ENCODE data around the gene KIF15. TPM values are rescaled to one million over a fixed set of nuclear protein-coding genes. Genes with fewer than 3 reads are reported as not detected.

Gene KIF15
- total RNA-seq, 2 donors from 2014 or later = 0.19 to 0.65 TPM

- intact Hi-C loops (cut with DNase I) = no loop called here
- no peak for DNase-seq (ENCODE audit: low spot score)
These were observed 106.0 kb downstream of the KIF15 start for GRCh38 chr3:44867421-44868111.

DNA sequence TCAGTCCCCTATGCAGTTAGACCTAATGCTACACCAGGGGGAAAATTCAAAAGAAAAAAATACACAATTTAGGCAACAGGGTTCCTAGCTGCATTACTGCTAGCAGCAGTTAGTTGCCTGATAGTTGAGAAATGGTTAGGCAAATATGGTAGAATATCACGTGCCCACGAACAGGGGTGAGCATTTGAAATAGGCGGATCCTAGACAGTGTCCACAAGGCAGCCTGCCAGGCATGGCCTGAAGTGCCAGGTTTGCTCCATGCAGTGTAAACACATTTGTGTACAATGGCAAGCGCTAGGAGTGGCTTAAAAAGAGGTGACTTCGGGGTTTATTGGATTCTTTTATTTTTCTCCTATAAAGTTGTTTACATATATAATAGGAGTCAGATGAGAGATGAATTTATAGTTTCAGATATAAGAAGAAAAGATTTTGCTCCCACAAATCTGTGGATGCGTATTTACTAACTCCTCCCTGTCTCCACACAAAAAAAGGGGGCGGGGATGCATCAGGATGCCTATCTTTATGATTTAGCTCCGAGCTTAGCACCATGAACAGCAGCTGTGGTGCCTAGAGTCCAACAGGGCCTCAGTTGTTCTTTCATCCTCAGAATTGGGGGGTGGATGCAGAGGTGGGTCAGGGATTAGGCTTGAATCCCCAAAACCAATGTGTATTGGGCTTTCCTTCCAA is 108.9 kb downstream of the KIF15 start:
- no peak for DNase-seq (ENCODE audit: low spot score)
- intact Hi-C loops (cut with DNase I) = no loop called here

DNA sequence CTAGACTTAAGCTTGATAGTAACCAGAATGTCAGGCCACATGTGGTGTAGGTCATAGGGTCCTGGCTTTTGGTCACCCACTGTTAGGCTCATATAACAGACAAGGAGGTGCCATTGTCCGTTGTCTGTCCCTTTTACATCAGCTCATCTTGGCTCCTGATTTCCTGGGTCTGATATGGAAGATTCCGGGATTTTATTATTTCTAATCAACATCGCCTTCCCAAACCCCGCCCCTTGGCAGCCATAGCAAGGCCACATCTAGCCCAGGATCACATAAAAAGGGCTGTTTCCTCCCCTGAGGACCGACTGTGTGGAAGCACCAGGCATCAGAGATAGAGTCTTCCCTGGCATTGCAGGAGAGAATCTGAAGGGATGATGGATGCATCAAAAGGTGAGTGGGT is 112.7 kb downstream of the KIF15 start, which contains the start of gene TGM4:
Gene TGM4 (plus strand): TSS at position 301 of the 400 bp plus-strand sequence. CDS start 71 bp downstream, at position 372.
- intact Hi-C loops (cut with DNase I) = no loop called here
- no peak for DNase-seq (ENCODE audit: low spot score)

DNA sequence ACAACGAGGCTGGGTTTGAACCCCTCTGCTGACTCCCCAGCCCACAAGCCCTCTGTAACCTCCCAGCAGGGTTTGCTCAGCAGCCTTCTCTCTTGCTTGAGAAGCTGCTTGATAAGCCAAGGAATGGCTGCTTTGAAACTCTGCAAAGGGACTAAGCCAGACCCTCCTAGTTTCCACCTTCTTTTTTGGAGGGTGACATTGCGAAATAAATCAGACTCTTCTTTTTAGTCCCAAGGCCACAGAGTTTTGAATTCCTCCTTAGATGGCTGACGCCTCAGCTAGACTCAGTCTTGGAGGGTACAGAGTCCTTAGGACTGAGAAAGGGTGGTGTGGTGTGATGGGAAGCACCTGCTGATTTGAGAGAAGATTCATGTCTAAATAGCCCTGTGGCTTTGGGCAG is 114.0 kb downstream of the KIF15 start:
- DNase-seq (ENCODE audit: low spot score) = no peak
- intact Hi-C loops (cut with DNase I) = no loop called here

DNA sequence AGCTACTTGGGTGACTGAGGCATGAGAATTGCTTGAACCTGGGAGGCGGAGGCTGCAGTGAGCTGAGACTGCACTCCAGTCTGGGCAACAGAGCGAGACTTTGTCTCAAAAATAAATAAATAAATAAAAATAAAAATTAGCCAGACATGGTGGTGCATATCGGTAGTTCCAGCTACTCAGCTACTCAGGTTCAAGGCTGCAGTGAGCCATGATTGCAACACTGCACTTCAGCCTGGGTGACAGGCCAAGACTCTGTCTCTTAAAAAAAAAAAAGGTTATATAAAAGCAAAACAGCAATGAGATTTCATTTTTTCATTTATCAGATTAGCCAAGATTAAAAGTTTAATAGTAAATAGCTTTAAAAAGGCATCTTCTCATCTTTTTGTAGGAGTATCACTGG is 115.7 kb downstream of the KIF15 start:
- no peak for DNase-seq (ENCODE audit: low spot score)
- intact Hi-C loops (cut with DNase I) = no loop called here

- intact Hi-C loops (cut with DNase I) = no loop called here
- DNase-seq (ENCODE audit: low spot score) = no peak
These were observed 118.7 kb downstream of the KIF15 start for GRCh38 chr3:44880284-44880683.

DNA sequence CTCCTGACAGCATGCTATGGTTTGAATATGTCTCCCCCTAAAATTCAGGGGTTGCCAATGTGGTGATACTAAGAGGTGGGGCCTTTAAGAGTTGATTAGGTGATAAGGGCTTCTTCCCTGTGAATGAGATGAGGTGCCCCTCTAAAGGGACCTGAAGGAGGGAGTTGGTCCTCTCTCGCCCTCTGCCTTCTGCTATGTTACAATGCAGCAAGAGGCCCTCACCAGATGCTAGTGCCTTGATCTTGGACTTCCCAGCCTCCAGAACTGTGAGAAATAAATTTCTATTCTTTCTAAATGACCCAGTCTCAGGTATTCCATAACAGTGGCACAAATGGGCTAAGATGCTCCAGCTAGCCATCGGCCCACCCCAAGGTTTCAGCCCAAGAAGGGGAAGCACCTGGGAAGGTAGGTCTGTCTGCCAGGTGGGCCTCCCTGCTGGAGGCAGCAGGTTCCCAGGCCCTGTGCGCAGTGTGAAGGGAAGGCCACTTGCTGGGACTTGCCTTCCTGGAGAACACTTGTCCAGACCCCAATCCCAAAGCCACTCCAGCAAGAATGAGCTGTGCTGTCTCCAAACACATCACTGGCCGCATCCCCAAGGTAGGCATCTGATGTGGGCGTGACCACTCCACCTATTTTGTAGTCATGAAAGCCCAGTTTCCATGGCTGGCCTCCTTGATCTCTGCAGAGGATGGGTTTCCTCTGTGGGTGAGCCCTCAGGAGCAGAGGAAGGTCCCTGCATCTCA is 121.8 kb downstream of the KIF15 start:
- intact Hi-C loops (cut with DNase I) = no loop called here
- no peak for DNase-seq (ENCODE audit: low spot score)

DNA sequence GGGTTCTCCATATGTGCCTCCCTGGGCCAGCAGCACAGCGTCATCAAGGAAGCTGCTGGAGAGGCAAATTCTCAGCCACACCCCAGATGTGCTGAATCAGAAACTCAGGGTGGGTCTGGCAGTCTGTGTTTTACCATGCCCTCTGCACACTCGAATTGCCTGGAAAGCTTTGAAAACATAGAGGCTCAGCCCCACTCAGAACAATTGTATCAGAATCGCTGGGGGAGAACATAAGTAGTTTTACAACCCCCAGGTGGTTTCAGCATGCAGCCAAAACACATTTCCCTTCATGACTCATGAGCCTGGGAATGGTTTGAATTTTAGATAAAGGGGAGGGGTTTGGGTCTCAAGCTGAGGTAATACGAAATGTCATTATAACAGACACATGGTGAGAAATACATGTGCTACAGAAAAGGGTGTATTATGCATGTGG is 122.4 kb downstream of the KIF15 start:
- intact Hi-C loops (cut with DNase I) = no loop called here

DNA sequence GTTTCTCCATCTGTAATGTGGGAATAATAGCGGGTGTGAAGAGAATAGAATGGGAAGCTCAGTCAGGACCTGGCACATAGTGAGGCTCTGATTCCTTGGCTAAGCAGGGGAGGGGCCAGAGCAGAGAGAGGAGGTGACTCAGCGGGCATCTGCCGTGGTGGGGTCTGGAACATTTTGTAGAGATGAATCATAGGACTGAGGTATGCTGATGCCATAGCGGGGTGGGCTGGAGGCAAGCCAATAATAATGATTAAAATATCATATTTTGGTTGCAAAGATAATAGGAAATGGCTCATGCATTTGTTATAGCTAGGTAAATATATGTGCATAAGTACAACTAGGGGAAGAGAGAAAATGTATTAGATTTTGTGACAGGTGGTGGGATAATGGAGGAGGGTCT is 124.0 kb downstream of the KIF15 start:
- DNase-seq (ENCODE audit: low spot score) = no peak
- intact Hi-C loops (cut with DNase I) = no loop called here

More for the DNA sequence above, 122.4 kb downstream of the KIF15 start:
- no peak for DNase-seq (ENCODE audit: low spot score)

GRCh38 chr3:44886561-44886960 is 125.0 kb downstream of the KIF15 start:
- no peak for DNase-seq (ENCODE audit: low spot score)
- intact Hi-C loops (cut with DNase I) = no loop called here

- DNase-seq (ENCODE audit: low spot score) = no peak
- intact Hi-C loops (cut with DNase I) = no loop called here
These were observed 125.5 kb downstream of the KIF15 start for GRCh38 chr3:44887101-44887500.

- DNase-seq (ENCODE audit: low spot score) = no peak
- intact Hi-C loops (cut with DNase I) = no loop called here
These were observed 128.7 kb downstream of the KIF15 start for GRCh38 chr3:44890258-44890657.

- no peak for DNase-seq (ENCODE audit: low spot score)
- intact Hi-C loops (cut with DNase I) = no loop called here
These were observed 129.3 kb downstream of the KIF15 start for GRCh38 chr3:44890852-44891251.

GRCh38 chr3:44892689-44893088 is 131.1 kb downstream of the KIF15 start:
- intact Hi-C loops (cut with DNase I) = no loop called here
- DNase-seq (ENCODE audit: low spot score) = no peak

DNA sequence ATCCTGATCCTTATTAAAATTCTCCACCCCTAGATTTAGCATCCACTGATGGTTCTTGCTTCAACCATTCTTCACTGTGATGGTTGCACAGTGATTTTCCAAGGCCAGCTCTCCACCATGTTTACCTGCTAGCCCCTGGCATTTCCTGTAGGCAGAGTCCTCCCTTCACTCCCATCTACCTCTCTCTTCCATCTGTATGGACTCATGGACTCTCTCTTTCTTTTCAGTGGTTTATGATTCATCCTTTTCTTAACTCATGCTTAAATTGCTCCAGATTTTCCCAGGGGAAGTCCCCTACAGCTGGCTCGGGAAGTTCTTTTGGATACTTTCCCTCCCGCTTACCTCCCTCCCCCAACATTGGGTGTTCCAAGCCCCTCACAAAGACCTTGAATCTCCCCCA is 131.5 kb downstream of the KIF15 start:
- intact Hi-C loops (cut with DNase I) = no loop called here
- DNase-seq (ENCODE audit: low spot score) = no peak

DNA sequence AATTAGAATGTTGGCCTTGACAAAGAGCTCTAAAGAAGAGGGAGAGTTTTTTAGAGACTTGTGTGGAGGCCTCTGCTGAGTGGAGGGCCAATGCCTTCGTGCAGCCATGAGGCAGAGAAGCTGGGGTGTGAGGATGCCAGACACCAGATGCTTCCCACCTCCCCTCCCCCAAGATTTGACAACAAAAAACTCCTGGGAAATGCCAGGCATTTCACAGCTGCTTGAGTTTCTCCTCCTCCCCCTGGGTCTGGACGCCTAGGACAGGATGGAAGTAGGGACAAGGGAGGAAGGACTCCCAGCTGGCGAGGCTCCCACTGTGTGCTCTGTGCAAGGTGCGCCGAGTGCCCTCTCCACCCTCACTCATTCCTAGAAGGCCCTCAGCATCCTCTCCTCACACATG is 132.9 kb downstream of the KIF15 start:
- DNase-seq (ENCODE audit: low spot score) = no peak
- intact Hi-C loops (cut with DNase I) = no loop called here

GRCh38 chr3:44896440-44896839 is 134.8 kb downstream of the KIF15 start:
- DNase-seq (ENCODE audit: low spot score) = no peak
- intact Hi-C loops (cut with DNase I) = no loop called here

- no peak for DNase-seq (ENCODE audit: low spot score)
- intact Hi-C loops (cut with DNase I) = no loop called here
These were observed 138.2 kb downstream of the KIF15 start for GRCh38 chr3:44899683-44900367.

DNA sequence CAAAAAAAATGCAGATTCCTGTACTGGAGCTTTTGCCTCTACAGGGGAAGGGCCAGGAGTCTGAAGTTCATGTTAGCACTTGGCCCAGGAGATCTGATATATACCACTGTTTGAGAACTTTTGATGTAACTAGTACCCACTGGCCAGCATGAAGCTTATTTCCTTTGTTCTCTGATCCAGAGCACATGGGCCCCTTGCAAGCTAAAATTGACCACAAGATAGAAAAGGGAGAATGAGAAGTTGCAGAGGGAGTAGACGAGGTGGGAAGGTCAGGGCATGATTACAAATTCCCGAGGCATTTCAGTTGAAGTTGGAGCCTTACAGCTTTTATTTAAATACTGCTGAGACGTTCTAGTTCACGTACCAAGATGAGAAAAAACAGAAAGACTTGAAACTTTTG is 141.0 kb downstream of the KIF15 start:
- no peak for DNase-seq (ENCODE audit: low spot score)

More for the DNA sequence above, 141.0 kb downstream of the KIF15 start:
- intact Hi-C loops (cut with DNase I) = no loop called here
